GM20000 (cell line): ENCODE measurements around the gene FOXF1.

Experiments
- DNase-seq: peaks from one replicate; pipeline ENCODE4 v3.0.0; 2012; ENCODE audit warnings: low spot score
- CTCF ChIP-seq: IDR thresholded peaks from 2 replicates; pipeline ENCODE4 v1.5.1; 2012; ENCODE audit warnings: mild to moderate bottlenecking, control low read depth; ENCODE audit errors: extremely low read depth, missing control alignments

The FOXF1 gene

GRCh38 chr16:86511317-86512161 lies 1.2 kb downstream of the FOXF1 start:
- TF ChIP-seq CTCF: no peak
- DNase-seq: no peak

GRCh38 chr16:86512301-86512859 lies 2.1 kb downstream of the FOXF1 start:
- TF ChIP-seq CTCF: no peak
- no peak for DNase-seq

- no peak for DNase-seq
- no peak for TF ChIP-seq CTCF
Measured at GRCh38 chr16:86512860-86513470, 2.6 kb downstream of the FOXF1 start.

GRCh38 chr16:86513471-86514277 lies 3.3 kb downstream of the FOXF1 start:
- DNase-seq: no peak
- TF ChIP-seq CTCF: no peak

- no peak for TF ChIP-seq CTCF
- DNase-seq: no peak
Measured at GRCh38 chr16:86514481-86515376, 4.4 kb downstream of the FOXF1 start.

GRCh38 chr16:86515413-86515776 lies 5.1 kb downstream of the FOXF1 start:
- DNase-seq: no peak
- TF ChIP-seq CTCF: no peak
